HG03280 (cell line): ENCODE results near the gene FAAP100.
A peak's percentile ranks its signal among the peaks of the same experiment; 100 is the strongest.

Experiments used
- ATAC-seq: cut with Tn5 transposase; IDR thresholded peaks from one replicate; pipeline ENCODE4 v1.9.1; 2021; ENCODE audit warnings: mild to moderate bottlenecking, moderate library complexity; ENCODE audit not compliant: unreplicated experiment

The FAAP100 gene

GRCh38 chr17:81556863-81557262 is 4.7 kb upstream of the FAAP100 start:
- no peak for ATAC-seq

GRCh38 chr17:81556175-81556691 is 4.1 kb upstream of the FAAP100 start:
- ATAC-seq: no peak

- no peak for ATAC-seq
Measured at GRCh38 chr17:81553616-81554181, 1.5 kb upstream of the FAAP100 start.

GRCh38 chr17:81553018-81553615 is 964 bp upstream of the FAAP100 start:
- peak; percentile 36 for ATAC-seq

GRCh38 chr17:81551458-81552243 is 502 bp downstream of the FAAP100 start:
- peak; percentile 15 for ATAC-seq

GRCh38 chr17:81550830-81551457 is 1.2 kb downstream of the FAAP100 start:
- no peak for ATAC-seq

- ATAC-seq: no peak
Measured at GRCh38 chr17:81550285-81550684, 1.9 kb downstream of the FAAP100 start.

GRCh38 chr17:81549826-81550225 is 2.3 kb downstream of the FAAP100 start:
- no peak for ATAC-seq

- ATAC-seq: no peak
Measured at GRCh38 chr17:81549031-81549557, 3.1 kb downstream of the FAAP100 start.

- no peak for ATAC-seq
Measured at GRCh38 chr17:81547614-81547982, 4.6 kb downstream of the FAAP100 start.

- no peak for ATAC-seq
Measured at GRCh38 chr17:81546906-81547613, 5.1 kb downstream of the FAAP100 start.

- ATAC-seq: no peak
Measured at GRCh38 chr17:81545160-81545949, 6.8 kb downstream of the FAAP100 start.

GRCh38 chr17:81544281-81544974 is 7.7 kb downstream of the FAAP100 start:
- no peak for ATAC-seq

GRCh38 chr17:81543756-81544155 is 8.4 kb downstream of the FAAP100 start:
- no peak for ATAC-seq

- no peak for ATAC-seq
Measured at GRCh38 chr17:81543339-81543675, 8.8 kb downstream of the FAAP100 start.

- no peak for ATAC-seq
Measured at GRCh38 chr17:81542431-81543338, 9.5 kb downstream of the FAAP100 start.

GRCh38 chr17:81541123-81541522 is 11.0 kb downstream of the FAAP100 start:
- ATAC-seq: no peak

GRCh38 chr17:81540676-81541027 is 11.5 kb downstream of the FAAP100 start:
- ATAC-seq: no peak
